BJ (cell line): ENCODE data around the gene PRAME. TPM values are rescaled to one million over a fixed set of nuclear protein-coding genes. Genes with fewer than 3 reads are reported as not detected.

Experiments used
- CTCF ChIA-PET: fragments of 350-600 bp; formaldehyde crosslinking; extraction: SDS; loops from one replicate; lab custom pipeline; 2021; ENCODE audit warnings: antibody characterized with exemption, inconsistent platforms; lab: Yijun Ruan, JAX
- POLR2A ChIA-PET: fragments of 300-600 bp; sonication (Branson Sonifier 250); formaldehyde crosslinking; extraction: SDS; loops from one replicate; lab custom pipeline; 2021; ENCODE audit warnings: antibody characterized with exemption; lab: Charles Lee
- DNase-seq: peaks from one replicate; pipeline ENCODE4 v3.0.0-alpha.2; 2011; ENCODE audit warnings: low read depth
- H3K27me3 ChIP-seq: 2 replicates; pipeline ENCODE4 v1.6.0; 2011; ENCODE audit warnings: low read length; ENCODE audit not compliant: control insufficient read depth, insufficient read depth
- H3K36me3 ChIP-seq: 2 replicates; pipeline ENCODE4 v1.5.1; 2011; ENCODE audit warnings: low read length; ENCODE audit not compliant: control insufficient read depth, insufficient read depth
- H3K4me3 ChIP-seq: 2 replicates; pipeline ENCODE4 v1.5.1; 2011; ENCODE audit warnings: low read depth, mild to moderate bottlenecking, control low read depth, low read length
- CTCF ChIP-seq: IDR thresholded peaks from 2 replicates; pipeline ENCODE4 v1.5.1; 2011; ENCODE audit warnings: low read depth, mild to moderate bottlenecking, control low read depth, inconsistent platforms, low read length, moderate library complexity; ENCODE audit not compliant: insufficient read depth
- polyA plus RNA-seq: library from polyadenylated mRNA; depleted of rRNA; stranded (reverse); fragments of >200 nt; gene quantifications from 2 replicates; pipeline ENCODE4 v1.2.3, GENCODE V29; 2011

PRAME gene
- polyA plus RNA-seq, 1 experiment, result 0.15 TPM

- Histone ChIP-seq H3K36me3 (no peaks in the 10 kb centered on the region), H3K27me3 (no peaks in the 10 kb centered on the region), H3K4me3 (no peak overlapping the region)
- no peak for TF ChIP-seq CTCF
- ChIA-PET POLR2A (no interaction called here), CTCF (interaction anchor here (0.6 to 3.2 kb wide), 2 partner anchors 21 to 357 kb away, joined by 5 to 13 read pairs; no protein-coding TSS in a partner anchor)
- DNase-seq, result no peak
These were observed 3.5 kb downstream of the PRAME start for GRCh38 chr22:22555596-22555995.

GRCh38 chr22:22554587-22555284 is 4.3 kb downstream of the PRAME start:
- ChIA-PET POLR2A (no interaction called here), CTCF (interaction anchor here (1.0 to 3.2 kb wide), 3 partner anchors 22 to 91 kb away, joined by 3 to 13 read pairs (median 4); no protein-coding TSS in a partner anchor)
- TF ChIP-seq CTCF, result no peak
- no peak for DNase-seq
- H3K36me3 ChIP-seq, result no peaks in the 10 kb centered on the region
- no peak overlapping the region for H3K4me3 ChIP-seq
- H3K27me3 ChIP-seq, result no peaks in the 10 kb centered on the region

- Histone ChIP-seq H3K4me3 (no peak overlapping the region), H3K27me3 (no peaks in the 10 kb centered on the region), H3K36me3 (no peaks in the 10 kb centered on the region)
- DNase-seq, result no peak
- ChIA-PET POLR2A (no interaction called here), CTCF (interaction anchor here (1.0 to 3.2 kb wide), 3 partner anchors 23 to 90 kb away, joined by 3 to 13 read pairs (median 4); no protein-coding TSS in a partner anchor)
- no peak for TF ChIP-seq CTCF
These were observed 5.1 kb downstream of the PRAME start for GRCh38 chr22:22553735-22554586.

- H3K36me3 ChIP-seq, result no peaks in the 10 kb centered on the region
- no peak for TF ChIP-seq CTCF
- CTCF ChIA-PET, result interaction anchor here (1.2 kb wide), 1 partner anchor 33 kb away, joined by 3 read pairs; no protein-coding TSS in a partner anchor
- POLR2A ChIA-PET, result no interaction called here
- no peak overlapping the region for H3K4me3 ChIP-seq
- no peak for DNase-seq
- no peaks in the 10 kb centered on the region for H3K27me3 ChIP-seq
These were observed 5.9 kb downstream of the PRAME start for GRCh38 chr22:22553141-22553540.

- Histone ChIP-seq H3K27me3 (no peaks in the 10 kb centered on the region), H3K36me3 (no peaks in the 10 kb centered on the region), H3K4me3 (no peak overlapping the region)
- CTCF ChIA-PET, result interaction anchor here (1.2 kb wide), 1 partner anchor 34 kb away, joined by 3 read pairs; no protein-coding TSS in a partner anchor
- no peak for TF ChIP-seq CTCF
- no peak for DNase-seq
- POLR2A ChIA-PET, result no interaction called here
These were observed 6.4 kb downstream of the PRAME start for GRCh38 chr22:22552630-22553029.
